HEK293T (cell line): ENCODE results near the gene E4F1.

Experiments used
- CTCF ChIA-PET: fragments of 350-600 bp; formaldehyde crosslinking; extraction: SDS; loops from one replicate; lab custom pipeline; 2021; ENCODE audit warnings: antibody characterized with exemption, inconsistent platforms; lab: Yijun Ruan, JAX
- POLR2A ChIA-PET: fragments of 350-600 bp; formaldehyde crosslinking; extraction: SDS; loops from one replicate; lab custom pipeline; 2020; ENCODE audit warnings: antibody characterized with exemption, inconsistent platforms; lab: Yijun Ruan, JAX
- DNase-seq: peaks from one replicate; pipeline ENCODE4 v3.0.0; 2012; ENCODE audit warnings: mixed read lengths; ENCODE audit errors: extremely low spot score
- ARNT ChIP-seq: fragments of 450-650 bp; IDR thresholded peaks from 2 replicates; pipeline ENCODE4 v1.6.1; 2017; ENCODE audit warnings: mild to moderate bottlenecking
- BHLHE40 ChIP-seq: fragments of 450-650 bp; IDR thresholded peaks from 2 replicates; pipeline ENCODE4 v1.6.1; 2016; ENCODE audit warnings: mild to moderate bottlenecking, moderate library complexity, borderline replicate concordance
- CTBP1 ChIP-seq: fragments of 450-650 bp; IDR thresholded peaks from 2 replicates; pipeline ENCODE4 v1.6.1; 2016; ENCODE audit warnings: borderline replicate concordance
- ELF4 ChIP-seq: fragments of 450-650 bp; IDR thresholded peaks from 2 replicates; pipeline ENCODE4 v1.6.1; 2017; ENCODE audit warnings: antibody characterized with exemption
- FOXA1 ChIP-seq: fragments of 450-650 bp; IDR thresholded peaks from 2 replicates; pipeline ENCODE4 v1.6.1; 2016; ENCODE audit warnings: mild to moderate bottlenecking
- FOXK2 ChIP-seq: fragments of 450-650 bp; IDR thresholded peaks from 2 replicates; pipeline ENCODE4 v1.6.1; 2016; ENCODE audit warnings: mild to moderate bottlenecking
- FOXM1 ChIP-seq: fragments of 450-650 bp; IDR thresholded peaks from 2 replicates; pipeline ENCODE4 v1.6.1; 2017; ENCODE audit warnings: mild to moderate bottlenecking, borderline replicate concordance
- HDGF ChIP-seq: fragments of 450-650 bp; IDR thresholded peaks from 2 replicates; pipeline ENCODE4 v1.6.1; 2017; ENCODE audit warnings: antibody characterized with exemption, borderline replicate concordance
- L3MBTL2 ChIP-seq: fragments of 450-650 bp; conservative IDR thresholded peaks from 2 replicates; pipeline ENCODE4 v1.6.1; 2016; ENCODE audit warnings: mild to moderate bottlenecking
- LEF1 ChIP-seq: fragments of 450-650 bp; IDR thresholded peaks from 2 replicates; pipeline ENCODE4 v1.6.1; 2017; ENCODE audit warnings: mild to moderate bottlenecking, borderline replicate concordance
- NFRKB ChIP-seq: fragments of 450-650 bp; IDR thresholded peaks from 2 replicates; pipeline ENCODE4 v1.6.1; 2016; ENCODE audit warnings: mild to moderate bottlenecking, moderate library complexity
- SP1 ChIP-seq: fragments of 450-650 bp; IDR thresholded peaks from 2 replicates; pipeline ENCODE4 v1.6.1; 2017
- SUZ12 ChIP-seq: fragments of 450-650 bp; IDR thresholded peaks from 2 replicates; pipeline ENCODE4 v1.6.1; 2016; ENCODE audit warnings: mild to moderate bottlenecking
- TARDBP ChIP-seq: fragments of 450-650 bp; IDR thresholded peaks from 2 replicates; pipeline ENCODE4 v1.6.1; 2016
- ZNF384 ChIP-seq: fragments of 450-650 bp; IDR thresholded peaks from 2 replicates; pipeline ENCODE4 v1.6.1; 2016
- TF ChIP-seq, protein P1 (sequence below): fragments of 450-650 bp; IDR thresholded peaks from 2 replicates; pipeline ENCODE4 v1.6.1; 2016

Gene E4F1

DNA sequence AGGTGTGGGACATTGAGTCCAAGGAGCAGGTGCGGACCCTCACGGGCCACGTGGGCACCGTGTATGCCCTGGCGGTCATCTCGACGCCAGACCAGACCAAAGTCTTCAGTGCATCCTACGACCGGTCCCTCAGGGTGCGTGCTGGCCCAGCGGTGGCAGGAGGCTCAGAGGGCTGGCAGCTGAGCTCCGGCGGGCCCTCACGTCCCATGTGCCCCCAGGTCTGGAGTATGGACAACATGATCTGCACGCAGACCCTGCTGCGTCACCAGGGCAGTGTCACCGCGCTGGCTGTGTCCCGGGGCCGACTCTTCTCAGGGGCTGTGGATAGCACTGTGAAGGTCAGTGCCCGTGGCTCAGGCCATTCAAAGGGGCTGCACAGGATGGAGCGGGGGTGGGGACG is 47.3 kb upstream of the E4F1 start:
- DNase-seq: no peak
- ChIA-PET CTCF (no interaction called here), POLR2A (no interaction called here)
- TF ChIP-seq ARNT (no peak), FOXK2 (no peak), FOXA1 (no peak)
- TF ChIP-seq, protein P1, sequence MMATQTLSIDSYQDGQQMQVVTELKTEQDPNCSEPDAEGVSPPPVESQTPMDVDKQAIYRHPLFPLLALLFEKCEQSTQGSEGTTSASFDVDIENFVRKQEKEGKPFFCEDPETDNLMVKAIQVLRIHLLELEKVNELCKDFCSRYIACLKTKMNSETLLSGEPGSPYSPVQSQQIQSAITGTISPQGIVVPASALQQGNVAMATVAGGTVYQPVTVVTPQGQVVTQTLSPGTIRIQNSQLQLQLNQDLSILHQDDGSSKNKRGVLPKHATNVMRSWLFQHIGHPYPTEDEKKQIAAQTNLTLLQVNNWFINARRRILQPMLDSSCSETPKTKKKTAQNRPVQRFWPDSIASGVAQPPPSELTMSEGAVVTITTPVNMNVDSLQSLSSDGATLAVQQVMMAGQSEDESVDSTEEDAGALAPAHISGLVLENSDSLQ: no peak

DNA sequence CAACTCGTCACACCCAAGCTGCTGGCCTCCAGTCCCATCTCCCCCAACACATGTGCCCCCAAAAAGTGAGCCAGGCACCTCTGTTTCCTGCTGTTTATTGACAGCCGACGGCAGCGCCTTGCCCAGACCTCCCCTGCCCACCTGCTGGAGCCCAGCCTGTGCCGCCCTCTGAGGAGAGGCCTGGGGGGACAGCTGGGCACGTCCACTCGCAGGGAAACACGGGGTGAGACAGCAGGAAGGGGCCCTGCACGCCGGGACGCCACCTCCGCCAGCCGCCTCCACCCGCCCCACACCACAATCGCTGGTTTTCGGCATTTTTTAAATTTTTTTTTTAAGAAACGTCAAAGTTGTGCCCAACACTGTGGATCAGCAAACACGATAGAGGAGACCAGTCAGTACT is 46.3 kb upstream of the E4F1 start:
- no peak for DNase-seq
- CTCF ChIA-PET: interaction anchor here (0.7 kb wide), 1 partner anchor 109 kb away, joined by 4 read pairs; no protein-coding TSS in a partner anchor
- TF ChIP-seq ELF4 (no peak), L3MBTL2 (no peak), SUZ12 (no peak), FOXK2 (no peak), ZNF384 (no peak), BHLHE40 (no peak), SP1 (no peak), HDGF (no peak), TARDBP (no peak)
- TF ChIP-seq, protein P1: no peak
- POLR2A ChIA-PET: interaction anchor here (1.1 kb wide), 1 partner anchor 22 kb away, joined by 4 read pairs; the partner anchor contains the start of gene TRAF7

GRCh38 chr16:2177561-2177960 is 45.8 kb upstream of the E4F1 start:
- DNase-seq: no peak
- TF ChIP-seq L3MBTL2: no peak
- TF ChIP-seq, protein P1: no peak
- no peak for TF ChIP-seq ELF4
- TF ChIP-seq ZNF384: no peak
- no peak for TF ChIP-seq HDGF
- TF ChIP-seq FOXM1: no peak
- no peak for TF ChIP-seq ARNT
- no peak for TF ChIP-seq FOXA1
- no peak for TF ChIP-seq SP1
- no peak for TF ChIP-seq BHLHE40
- TF ChIP-seq NFRKB: no peak
- no peak for TF ChIP-seq FOXK2
- no peak for TF ChIP-seq CTBP1
- no peak for TF ChIP-seq LEF1
- TF ChIP-seq SUZ12: no peak
- TF ChIP-seq TARDBP: no peak
- ChIA-PET POLR2A (interaction anchor here (0.9 to 1.1 kb wide), 2 partner anchors 15 to 22 kb away, joined by 3 to 4 read pairs; partner anchors contain the start of gene TRAF7), CTCF (no interaction called here)

GRCh38 chr16:2178321-2179106 is 44.9 kb upstream of the E4F1 start:
- ChIA-PET POLR2A (interaction anchor here (0.9 kb wide), 1 partner anchor 16 kb away, joined by 3 read pairs; no protein-coding TSS in a partner anchor), CTCF (no interaction called here)
- DNase-seq: peak; percentile 98
- TF ChIP-seq CTBP1: no peak
- TF ChIP-seq SUZ12: no peak
- no peak for TF ChIP-seq L3MBTL2
- no peak for TF ChIP-seq ELF4
- TF ChIP-seq HDGF: peak; percentile 50; the same call in 1 of the 2 replicates
- TF ChIP-seq, protein P1: peak; percentile 33; the same call in 1 of the 2 replicates
- TF ChIP-seq SP1: peak; percentile 68; the same call in 1 of the 2 replicates
- TF ChIP-seq ARNT: no peak

GRCh38 chr16:2179107-2179501 is 44.3 kb upstream of the E4F1 start:
- TF ChIP-seq ARNT (no peak), SP1 (no peak), FOXM1 (no peak), LEF1 (no peak), SUZ12 (no peak), HDGF (no peak), NFRKB (no peak), TARDBP (no peak), ZNF384 (no peak), L3MBTL2 (no peak), CTBP1 (no peak), BHLHE40 (no peak), FOXK2 (no peak), FOXA1 (no peak)
- TF ChIP-seq, protein P1: no peak
- DNase-seq: no peak
- ChIA-PET POLR2A (no interaction called here), CTCF (no interaction called here)
